NOMO-1 treated with DMSO at 0.1 percent for 48 hours (cell line): ENCODE data around the gene ADORA1.
A peak's percentile ranks its signal among the peaks of the same experiment; 100 is the strongest.

ENCODE experiments used
- DNase-seq: peaks from one replicate; lab custom pipeline; 2025; ENCODE audit not compliant: unreplicated experiment; lab: John Stamatoyannopoulos, UW

Gene ADORA1

GRCh38 chr1:203210350-203210749 is 82.8 kb downstream of the ADORA1 start:
- DNase-seq, result no peak

GRCh38 chr1:203210988-203211387 is 83.5 kb downstream of the ADORA1 start:
- DNase-seq, result no peak

GRCh38 chr1:203211812-203212211 is 84.3 kb downstream of the ADORA1 start:
- no peak for DNase-seq

- no peak for DNase-seq
Observed at GRCh38 chr1:203213126-203213525, 85.6 kb downstream of the ADORA1 start.

- peak; percentile 40 for DNase-seq
Observed at GRCh38 chr1:203214871-203215270, 87.3 kb downstream of the ADORA1 start.

GRCh38 chr1:203215573-203215972 is 88.0 kb downstream of the ADORA1 start:
- DNase-seq, result no peak

GRCh38 chr1:203216274-203217138 is 89.0 kb downstream of the ADORA1 start:
- DNase-seq, result peak; percentile 65
